ENCODE results near the gene EML4.

Gene EML4

DNA sequence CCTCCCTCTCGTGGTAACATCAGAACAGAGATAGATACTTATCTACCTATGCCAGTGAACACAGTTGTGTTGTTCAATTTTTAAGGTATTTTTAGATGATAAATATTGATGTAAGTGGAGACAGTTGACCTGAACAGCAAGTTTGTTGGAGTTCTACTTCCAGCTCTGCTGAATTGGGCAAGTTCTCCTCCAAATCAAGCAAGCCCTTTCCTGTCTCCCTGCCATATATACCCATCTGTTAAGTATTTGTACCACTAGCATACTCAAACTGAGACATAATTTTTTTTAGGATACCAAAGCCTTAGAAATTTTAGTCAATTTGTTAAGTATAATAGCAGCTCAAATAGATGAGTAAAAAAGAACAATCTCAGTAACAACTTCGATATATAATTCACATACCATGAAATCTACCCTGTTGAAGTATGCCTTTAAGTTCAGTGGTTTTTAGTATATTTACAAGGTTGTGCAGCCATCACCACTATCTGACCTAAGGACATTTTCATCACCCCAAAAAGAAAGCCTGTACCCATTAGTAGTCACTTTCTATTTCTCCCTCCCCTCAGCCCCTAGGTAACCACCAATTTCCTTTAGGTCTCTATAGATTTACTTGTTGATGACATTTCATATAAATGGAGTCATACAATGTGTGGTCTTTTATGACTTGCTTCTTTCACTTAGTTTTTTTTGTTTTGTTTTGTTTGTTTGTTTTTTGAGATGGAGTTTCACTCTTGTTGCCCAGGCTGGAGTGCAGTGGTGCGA lies 130.0 kb downstream of the EML4 start:
- H3K4me3 ChIP-seq (ENCODE audit: control insufficient read depth, low read depth, low read length), result no peak overlapping the region
- DNase-seq (ENCODE audit: low read depth), result no peak
- TF ChIP-seq, protein P1, sequence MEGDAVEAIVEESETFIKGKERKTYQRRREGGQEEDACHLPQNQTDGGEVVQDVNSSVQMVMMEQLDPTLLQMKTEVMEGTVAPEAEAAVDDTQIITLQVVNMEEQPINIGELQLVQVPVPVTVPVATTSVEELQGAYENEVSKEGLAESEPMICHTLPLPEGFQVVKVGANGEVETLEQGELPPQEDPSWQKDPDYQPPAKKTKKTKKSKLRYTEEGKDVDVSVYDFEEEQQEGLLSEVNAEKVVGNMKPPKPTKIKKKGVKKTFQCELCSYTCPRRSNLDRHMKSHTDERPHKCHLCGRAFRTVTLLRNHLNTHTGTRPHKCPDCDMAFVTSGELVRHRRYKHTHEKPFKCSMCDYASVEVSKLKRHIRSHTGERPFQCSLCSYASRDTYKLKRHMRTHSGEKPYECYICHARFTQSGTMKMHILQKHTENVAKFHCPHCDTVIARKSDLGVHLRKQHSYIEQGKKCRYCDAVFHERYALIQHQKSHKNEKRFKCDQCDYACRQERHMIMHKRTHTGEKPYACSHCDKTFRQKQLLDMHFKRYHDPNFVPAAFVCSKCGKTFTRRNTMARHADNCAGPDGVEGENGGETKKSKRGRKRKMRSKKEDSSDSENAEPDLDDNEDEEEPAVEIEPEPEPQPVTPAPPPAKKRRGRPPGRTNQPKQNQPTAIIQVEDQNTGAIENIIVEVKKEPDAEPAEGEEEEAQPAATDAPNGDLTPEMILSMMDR (IDR thresholded peaks at IDR 0.05; ENCODE audit: control insufficient read depth, insufficient read depth, low read depth, low read length, missing control alignments), result no peak

DNA sequence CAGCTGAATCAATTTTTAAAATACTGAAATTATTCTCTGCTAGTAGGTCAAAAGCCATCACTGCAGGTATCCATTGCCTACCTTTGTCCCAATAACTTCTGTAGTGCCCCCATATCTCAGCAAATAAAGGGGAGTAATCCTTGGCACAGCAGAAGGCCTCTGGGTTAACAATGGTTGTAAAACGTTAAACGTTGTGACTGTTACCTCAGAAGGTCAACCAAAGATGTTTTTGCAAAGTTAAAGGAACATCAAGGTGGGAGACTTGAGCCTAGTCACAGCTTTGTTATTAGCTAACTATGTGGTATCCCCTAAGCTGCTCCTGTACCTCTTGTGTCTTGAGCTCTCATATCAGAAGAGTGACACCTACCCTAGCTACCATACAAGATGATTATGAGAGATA lies 131.4 kb downstream of the EML4 start:
- no peak for DNase-seq (ENCODE audit: low read depth)
- no peak overlapping the region for H3K4me3 ChIP-seq (ENCODE audit: control insufficient read depth, low read depth, low read length)
- TF ChIP-seq, protein P1 (IDR thresholded peaks at IDR 0.05; ENCODE audit: control insufficient read depth, insufficient read depth, low read depth, low read length, missing control alignments), result no peak

DNA sequence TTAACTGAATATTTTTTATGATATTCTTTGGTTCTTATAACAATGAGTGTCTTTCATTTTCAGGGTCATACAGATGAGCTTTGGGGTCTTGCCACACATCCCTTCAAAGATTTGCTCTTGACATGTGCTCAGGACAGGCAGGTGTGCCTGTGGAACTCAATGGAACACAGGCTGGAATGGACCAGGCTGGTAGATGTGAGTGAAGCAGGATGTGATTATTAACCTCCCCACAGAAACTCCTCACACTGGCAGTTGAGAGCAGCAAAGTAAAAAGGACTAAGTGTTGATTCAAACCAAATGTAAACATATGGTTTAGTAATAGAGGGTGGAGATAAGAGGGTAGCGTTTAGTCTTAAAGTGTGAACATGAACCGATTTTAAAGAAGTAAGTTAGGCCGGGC lies 134.1 kb downstream of the EML4 start:
- H3K4me3 ChIP-seq (ENCODE audit: control insufficient read depth, low read depth, low read length), result no peak overlapping the region
- DNase-seq (ENCODE audit: low read depth), result no peak
- TF ChIP-seq, protein P1 (IDR thresholded peaks at IDR 0.05; ENCODE audit: control insufficient read depth, insufficient read depth, low read depth, low read length, missing control alignments), result no peak

DNA sequence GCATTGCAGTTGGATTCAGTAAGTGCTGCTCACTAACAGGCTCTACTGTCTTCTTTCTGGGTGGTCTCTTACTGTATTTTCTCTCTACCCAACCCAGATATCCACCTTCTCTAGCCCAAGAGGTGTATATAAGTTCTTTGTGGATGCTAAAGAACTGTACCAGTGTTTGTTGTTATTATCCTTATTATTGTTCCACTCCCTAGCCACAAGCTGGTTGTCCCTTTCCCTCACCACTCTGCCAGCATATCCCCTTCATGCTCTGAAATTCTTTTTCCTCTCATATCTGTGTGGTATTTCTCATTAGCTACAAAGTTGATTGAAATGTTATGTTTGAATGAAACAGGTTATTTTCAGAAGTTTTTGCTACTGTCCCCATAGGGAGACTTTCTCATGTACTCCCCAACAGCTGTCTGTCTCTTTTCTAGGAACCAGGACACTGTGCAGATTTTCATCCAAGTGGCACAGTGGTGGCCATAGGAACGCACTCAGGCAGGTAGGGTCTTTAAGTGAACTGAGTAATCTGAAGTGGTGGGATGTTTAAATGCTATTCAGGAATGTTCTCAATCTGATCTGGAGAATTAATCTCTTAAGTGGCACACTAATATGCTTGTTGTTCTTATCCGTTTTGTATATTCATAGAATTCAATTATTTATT lies 135.0 kb downstream of the EML4 start:
- DNase-seq (ENCODE audit: low read depth), result no peak
- no peak overlapping the region for H3K4me3 ChIP-seq (ENCODE audit: control insufficient read depth, low read depth, low read length)
- TF ChIP-seq, protein P1 (IDR thresholded peaks at IDR 0.05; ENCODE audit: control insufficient read depth, insufficient read depth, low read depth, low read length, missing control alignments), result no peak

DNA sequence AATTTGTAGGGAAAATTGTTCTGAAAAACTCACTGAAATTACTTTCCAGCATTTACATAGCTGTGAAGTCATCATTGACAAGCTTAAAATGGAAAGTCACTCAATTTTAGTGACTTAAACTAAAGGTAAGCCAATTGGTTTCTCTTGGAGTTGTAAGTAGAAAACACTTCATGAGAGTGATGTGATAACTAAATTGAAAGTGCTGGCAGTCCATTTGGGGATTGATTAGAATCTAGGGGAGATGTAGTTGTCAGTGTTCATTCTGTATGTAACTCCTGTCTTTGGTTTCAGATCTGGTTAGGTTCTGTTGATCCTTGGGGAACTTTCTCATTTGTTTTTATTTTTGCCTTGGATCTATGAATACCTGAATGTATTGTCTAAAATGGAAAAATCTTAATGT lies 138.0 kb downstream of the EML4 start:
- no peak overlapping the region for H3K4me3 ChIP-seq (ENCODE audit: control insufficient read depth, low read depth, low read length)
- TF ChIP-seq, protein P1 (IDR thresholded peaks at IDR 0.05; ENCODE audit: control insufficient read depth, insufficient read depth, low read depth, low read length, missing control alignments), result no peak
- no peak for DNase-seq (ENCODE audit: low read depth)

DNA sequence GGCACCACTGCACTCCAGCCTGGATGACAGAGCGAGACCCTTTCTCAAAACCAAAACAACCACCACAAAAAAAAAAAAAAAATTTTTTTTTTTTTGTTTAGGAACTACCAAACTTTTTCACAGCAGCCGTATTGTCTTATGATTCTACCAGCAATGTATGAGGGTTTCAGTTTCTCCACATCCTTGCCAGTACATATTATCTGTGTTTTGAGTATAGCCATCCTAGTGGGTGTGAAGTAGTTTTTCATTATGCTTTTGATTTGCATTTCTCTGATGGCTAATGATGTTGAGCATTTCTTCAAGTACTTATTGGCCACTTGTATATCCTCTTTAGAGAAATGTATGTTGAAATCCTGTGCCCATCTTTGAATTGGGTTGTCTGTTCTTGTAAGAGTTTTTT lies 140.2 kb downstream of the EML4 start:
- TF ChIP-seq, protein P1 (IDR thresholded peaks at IDR 0.05; ENCODE audit: control insufficient read depth, insufficient read depth, low read depth, low read length, missing control alignments), result no peak
- DNase-seq (ENCODE audit: low read depth), result no peak
- no peak overlapping the region for H3K4me3 ChIP-seq (ENCODE audit: control insufficient read depth, low read depth, low read length)
